ENCODE measurements around the gene KDM5C.

DNA sequence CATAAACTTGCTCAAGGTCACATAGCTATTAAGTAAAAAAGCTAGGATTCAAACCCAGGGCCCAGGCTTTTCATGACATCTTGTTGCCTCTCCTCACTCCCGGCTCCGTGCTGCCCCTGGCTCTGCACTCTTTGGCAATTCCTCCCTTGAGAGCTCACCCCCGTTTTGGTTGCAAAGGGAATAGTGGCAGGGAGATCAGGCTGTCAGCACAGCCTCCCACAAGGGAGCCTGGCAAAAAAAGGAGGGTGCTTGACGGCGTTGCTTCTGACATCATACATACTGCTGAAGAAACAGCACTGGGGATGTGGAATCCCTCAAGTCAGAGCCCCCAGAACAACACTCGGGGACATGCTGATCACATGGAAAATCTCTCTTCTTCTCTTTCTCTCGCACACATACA lies 35.8 kb upstream of the KDM5C start:
- TF ChIP-seq, protein P1, sequence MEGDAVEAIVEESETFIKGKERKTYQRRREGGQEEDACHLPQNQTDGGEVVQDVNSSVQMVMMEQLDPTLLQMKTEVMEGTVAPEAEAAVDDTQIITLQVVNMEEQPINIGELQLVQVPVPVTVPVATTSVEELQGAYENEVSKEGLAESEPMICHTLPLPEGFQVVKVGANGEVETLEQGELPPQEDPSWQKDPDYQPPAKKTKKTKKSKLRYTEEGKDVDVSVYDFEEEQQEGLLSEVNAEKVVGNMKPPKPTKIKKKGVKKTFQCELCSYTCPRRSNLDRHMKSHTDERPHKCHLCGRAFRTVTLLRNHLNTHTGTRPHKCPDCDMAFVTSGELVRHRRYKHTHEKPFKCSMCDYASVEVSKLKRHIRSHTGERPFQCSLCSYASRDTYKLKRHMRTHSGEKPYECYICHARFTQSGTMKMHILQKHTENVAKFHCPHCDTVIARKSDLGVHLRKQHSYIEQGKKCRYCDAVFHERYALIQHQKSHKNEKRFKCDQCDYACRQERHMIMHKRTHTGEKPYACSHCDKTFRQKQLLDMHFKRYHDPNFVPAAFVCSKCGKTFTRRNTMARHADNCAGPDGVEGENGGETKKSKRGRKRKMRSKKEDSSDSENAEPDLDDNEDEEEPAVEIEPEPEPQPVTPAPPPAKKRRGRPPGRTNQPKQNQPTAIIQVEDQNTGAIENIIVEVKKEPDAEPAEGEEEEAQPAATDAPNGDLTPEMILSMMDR (conservative IDR thresholded peaks at IDR 0.05) = no peak
- no peak for TF ChIP-seq EZH2 (IDR thresholded peaks at IDR 0.05; ENCODE audit: low read depth)
